UCSD-AML1 (cell line): Measurements from ENCODE around the gene HACD2.

ENCODE experiments used
- DNase-seq: peaks from one replicate; lab custom pipeline; 2025; ENCODE audit not compliant: unreplicated experiment; lab: John Stamatoyannopoulos, UW

Gene HACD2

GRCh38 chr3:123571973-123572365 lies 12.9 kb downstream of the HACD2 start:
- no peak for DNase-seq

DNA sequence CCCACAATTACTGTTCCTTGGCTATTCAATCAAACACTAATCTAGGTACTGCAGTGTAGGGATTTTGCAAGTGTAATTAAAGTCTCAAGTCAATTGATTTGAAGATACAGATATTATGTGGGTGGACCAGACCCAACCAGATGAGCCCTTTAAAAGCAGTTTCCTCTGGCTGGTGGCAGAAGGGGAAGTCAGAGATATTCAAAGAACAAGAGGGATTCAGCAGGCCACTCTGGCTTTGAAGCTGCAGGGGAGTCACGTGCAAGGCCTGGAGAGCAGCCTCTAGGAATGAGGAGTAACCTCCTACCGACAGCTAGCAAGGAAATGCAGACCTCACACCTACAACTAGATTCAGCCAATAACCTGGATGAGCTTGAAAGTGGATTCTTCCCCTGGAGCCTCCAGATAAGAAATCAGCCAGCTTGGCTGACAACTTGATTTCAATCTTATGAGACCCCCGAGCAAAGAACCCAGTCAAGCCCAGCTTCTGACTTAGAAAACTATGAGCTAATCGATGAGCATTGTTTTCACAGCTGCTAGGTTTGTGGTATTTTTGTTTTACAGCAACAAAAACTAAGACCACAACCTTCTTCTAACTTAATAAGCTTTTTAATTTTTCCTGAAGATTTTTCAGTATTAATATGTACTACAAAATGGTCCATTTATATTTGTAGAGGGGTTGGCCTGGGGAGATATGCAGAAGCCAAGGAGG lies 13.4 kb downstream of the HACD2 start:
- peak; percentile 30 for DNase-seq

- no peak for DNase-seq
These were observed 16.0 kb downstream of the HACD2 start for GRCh38 chr3:123568875-123569274.

DNA sequence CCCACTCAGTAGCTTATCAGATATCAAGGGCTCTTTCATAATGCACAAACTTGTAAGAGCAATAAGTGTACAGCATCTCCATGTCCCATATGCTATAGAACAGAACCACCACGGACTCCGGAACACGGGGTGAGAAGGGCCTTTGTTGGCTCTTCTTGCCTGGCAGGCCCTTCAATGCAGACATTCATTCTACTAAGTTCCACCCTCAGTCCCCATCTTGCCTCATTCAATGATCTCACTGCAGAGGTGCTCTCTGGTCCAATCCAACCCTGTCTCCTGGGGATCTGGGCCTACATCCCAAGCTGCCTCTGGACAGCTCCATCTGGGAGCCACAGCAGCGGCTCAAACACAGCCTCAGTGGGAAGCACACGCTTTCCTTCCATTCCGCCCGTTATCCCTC lies 16.8 kb downstream of the HACD2 start:
- DNase-seq, result no peak

DNA sequence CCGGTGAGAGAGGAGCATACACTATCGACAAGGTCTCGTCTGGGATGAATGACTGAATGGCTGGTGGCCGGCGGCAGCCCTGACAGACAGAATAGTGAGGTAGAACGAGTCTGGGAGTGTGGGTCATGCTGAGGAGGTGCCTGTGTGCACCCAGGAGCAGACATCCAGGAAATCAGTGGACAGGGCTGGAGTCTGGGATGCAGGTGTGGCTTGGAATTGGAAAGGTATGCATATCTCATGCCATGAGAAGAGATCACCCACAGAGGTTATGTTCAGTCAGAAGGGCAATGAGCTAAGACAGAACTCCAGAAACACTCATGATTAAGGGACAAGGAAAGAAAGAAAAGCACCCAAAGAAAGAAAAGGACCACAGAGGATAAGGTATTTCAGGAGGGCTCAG lies 20.8 kb downstream of the HACD2 start:
- DNase-seq, result no peak

- DNase-seq, result no peak
These were observed 22.3 kb downstream of the HACD2 start for GRCh38 chr3:123562547-123562946.

- DNase-seq, result no peak
These were observed 23.7 kb downstream of the HACD2 start for GRCh38 chr3:123561188-123561587.

GRCh38 chr3:123559040-123559861 lies 25.6 kb downstream of the HACD2 start:
- no peak for DNase-seq

GRCh38 chr3:123553536-123553935 lies 31.3 kb downstream of the HACD2 start:
- DNase-seq, result no peak

DNA sequence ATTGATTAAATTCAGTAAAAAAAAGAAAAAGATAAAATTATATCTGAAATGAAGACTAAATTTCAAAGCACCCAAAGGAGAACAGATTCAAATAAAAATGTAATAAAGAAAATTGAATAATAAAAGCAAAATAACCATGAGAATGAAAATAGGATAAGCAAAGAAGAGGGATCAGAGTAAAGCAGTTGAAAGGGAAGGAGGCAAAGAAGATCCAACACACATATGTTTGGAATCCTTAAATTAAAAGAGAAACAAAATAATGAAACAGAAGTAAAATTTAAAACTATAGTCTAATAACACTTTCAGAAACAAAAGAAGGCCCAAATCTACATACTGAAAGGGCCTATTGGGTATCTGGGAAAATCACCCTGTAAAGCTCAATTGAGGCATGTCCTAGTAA lies 32.1 kb downstream of the HACD2 start:
- DNase-seq, result no peak

GRCh38 chr3:123552095-123552714 lies 32.6 kb downstream of the HACD2 start:
- no peak for DNase-seq

DNA sequence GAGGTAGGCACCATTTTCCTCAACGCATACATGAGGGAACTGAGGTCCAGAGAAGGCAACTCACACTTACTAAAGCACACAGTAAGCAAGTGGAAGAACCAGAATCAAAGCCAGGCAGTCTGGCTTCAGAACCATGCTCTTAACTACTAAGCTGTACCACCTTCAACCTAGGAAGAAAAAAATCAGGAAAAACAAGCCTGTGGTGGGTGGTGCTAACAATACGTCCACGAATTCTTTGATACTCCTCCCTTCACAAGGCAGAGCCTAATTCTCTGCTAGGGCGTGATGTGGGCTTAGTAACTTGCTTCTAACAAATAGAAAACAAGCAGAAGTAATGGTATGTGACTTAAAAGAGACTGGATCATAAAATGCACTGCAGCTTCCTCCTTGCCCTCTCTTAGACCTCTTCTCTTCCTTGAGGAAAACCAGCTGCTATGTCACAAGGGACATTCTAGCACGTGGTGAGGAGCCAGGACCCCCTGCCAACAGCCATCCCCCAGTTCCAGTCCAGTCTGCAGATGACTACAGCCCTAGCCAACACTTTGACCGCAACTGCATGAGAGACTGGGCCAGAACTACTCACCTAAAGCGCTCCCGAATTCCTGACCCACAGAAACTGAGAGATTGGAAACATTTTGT lies 36.9 kb downstream of the HACD2 start:
- no peak for DNase-seq

DNA sequence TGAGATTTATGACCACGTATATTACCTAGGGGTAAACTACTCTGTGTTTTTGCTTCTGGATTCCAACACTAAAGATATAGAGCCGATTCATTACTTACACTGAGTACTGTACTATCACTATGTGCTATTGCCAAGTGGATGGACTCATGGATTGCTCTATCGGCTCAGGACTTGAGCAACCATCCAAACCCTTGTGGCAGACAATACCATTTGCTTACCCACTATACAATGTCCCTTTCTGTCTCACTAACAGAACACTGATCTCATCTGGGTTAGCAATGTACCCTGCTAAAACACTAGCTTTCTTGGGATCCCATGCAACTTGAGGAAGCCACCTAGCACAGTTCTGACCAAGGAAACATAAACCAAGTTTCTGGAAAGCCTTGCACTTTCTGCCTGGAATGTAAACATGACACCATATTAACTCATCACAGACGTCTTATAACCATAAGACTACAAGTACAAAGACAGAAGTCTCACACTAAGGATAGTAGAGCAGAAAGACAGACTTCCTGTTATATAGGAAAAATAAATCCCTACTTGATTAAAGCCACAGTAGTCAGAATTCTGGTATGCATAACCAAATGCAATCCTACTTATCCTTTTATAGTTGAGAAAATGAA lies 38.6 kb downstream of the HACD2 start:
- DNase-seq, result no peak

DNA sequence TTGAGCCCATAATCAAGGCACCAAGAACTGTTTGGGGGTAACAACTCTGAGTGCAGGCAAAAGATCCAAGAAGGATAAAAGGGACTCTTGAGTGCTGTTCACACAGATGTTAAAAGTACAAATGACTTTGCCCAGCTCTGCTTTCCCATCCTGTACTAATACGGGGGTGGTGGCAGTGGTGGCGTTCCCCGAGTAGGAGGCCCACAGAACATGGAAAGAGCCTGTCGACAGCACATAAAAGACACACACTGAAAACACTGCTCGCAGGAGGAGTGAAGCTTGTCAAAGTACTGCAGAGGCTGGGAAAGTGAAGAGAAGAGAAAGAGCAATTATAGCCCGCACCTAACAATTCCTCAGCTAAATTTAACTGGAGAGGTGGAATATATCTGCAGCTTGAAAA lies 40.9 kb downstream of the HACD2 start:
- no peak for DNase-seq

DNA sequence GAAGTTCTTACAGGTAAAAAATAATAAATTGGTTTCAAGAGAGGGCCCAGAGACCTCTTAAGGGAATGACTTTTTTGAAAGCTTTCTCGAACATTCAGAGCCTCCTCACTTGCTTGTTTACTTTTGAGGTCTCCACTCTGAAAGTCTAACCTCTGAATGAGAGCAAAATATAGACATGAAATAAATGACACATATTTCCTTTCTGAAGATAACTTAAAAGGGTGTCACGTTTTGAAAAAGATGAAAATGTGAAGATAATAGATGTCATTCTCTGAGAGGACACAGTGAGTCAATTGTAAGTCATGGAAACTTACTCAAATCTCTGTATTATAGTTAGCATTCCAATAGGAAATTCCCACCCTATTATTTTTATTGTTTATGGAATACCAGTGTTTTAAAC lies 44.6 kb downstream of the HACD2 start:
- DNase-seq, result no peak

DNA sequence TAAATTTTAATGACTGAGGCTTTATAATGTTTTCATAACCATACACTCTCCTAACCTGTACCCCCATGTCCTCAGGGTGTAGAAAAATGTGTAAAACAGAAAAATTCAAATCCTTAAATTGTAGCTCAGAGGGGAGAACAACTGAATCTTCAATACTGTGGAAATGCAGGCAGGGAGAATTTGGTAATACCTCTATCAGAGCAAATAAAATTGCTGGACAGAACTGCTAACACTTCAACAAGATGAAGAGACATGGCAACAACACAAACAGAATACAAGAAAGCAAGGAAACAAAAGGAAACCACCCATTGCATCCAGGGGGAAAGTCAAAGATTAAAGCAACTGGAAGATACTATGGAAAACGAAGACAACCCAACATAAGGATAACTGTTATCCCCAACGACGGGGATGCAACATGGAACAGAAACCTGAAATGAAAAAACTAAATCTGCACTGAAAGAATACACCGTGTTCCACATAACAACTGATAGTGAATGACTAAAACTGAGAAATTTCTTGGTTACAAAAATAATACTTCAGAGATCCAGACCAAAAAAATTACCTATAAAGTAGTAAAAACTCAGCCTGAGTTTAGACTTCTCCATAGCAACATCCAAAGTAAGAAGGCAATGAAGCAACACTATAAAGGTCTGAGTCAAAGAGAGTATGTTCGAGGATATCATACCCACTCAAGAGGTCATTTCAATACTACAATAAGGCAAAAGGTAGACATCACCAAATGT lies 48.5 kb downstream of the HACD2 start:
- DNase-seq, result no peak

DNA sequence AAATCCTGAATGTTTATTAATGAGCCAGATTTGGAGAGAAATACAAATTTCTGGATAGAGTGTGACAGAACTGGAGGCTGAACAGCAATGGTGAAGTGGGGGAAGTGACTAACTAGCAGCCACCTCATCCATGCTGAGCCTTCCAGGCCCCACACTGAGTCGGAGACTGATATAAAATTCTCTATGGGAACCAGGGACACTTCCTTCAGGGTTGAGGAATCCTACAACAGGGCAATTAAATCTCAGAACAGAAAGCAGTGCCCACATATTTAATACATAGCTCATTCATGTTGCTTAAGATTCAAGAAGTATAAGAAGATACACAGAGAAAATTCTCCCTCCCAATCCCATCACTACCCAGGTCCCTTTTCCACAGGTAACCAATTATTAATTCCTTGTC lies 49.3 kb downstream of the HACD2 start:
- no peak for DNase-seq

- DNase-seq, result no peak
These were observed 50.6 kb downstream of the HACD2 start for GRCh38 chr3:123534264-123534663.

DNA sequence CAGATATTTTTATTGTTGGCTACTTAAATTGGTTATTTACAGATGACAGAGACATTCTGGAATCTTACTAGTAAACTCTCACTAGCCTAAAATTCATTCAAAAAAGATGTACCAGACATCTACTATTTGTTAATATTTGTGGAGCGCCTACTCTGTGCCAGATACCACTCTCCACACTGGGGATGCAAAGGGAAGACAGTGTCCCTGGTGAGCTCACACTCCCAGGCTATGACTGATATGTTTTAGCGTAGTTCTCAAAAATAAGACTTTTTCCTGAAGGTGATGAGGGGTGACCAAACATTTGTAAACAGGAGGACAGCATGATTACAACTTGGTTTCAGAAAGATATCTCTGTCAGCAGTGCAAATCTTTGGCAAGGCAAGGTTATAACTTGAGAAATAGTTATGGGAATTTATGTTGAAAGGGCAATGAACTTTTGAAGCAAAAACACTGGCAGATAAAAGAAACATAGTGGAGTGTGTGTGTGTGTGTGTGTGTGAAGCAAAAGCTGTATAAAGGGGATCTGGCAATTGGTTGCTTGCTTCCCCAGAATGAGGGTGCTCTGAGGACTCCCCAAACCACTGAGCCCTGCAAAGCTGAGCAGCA lies 51.2 kb downstream of the HACD2 start:
- no peak for DNase-seq

GRCh38 chr3:123528130-123528529 lies 56.7 kb downstream of the HACD2 start:
- no peak for DNase-seq
